ENCODE results near the gene MTAP. TPM values are rescaled to one million over a fixed set of nuclear protein-coding genes. Genes with fewer than 3 reads are reported as not detected.
A peak's percentile ranks its signal among the peaks of the same experiment; 100 is the strongest.

MTAP gene
- polyA plus RNA-seq, 3 donors: 7.4 to 11.3 (median 7.8) TPM

GRCh38 chr9:21764846-21765245 lies 37.6 kb upstream of the MTAP start:
- Histone ChIP-seq H3K27me3 (ENCODE audit: control insufficient read depth in 2 of 2, insufficient read depth in 2 of 2, low read length in 2 of 2) (no peaks in the 10 kb centered on the region), H3K9me3 (replicated peaks in 1 of 2; ENCODE audit: control insufficient read depth in 1 of 2, insufficient read depth in 1 of 2, low read length in 2 of 2) (no peaks in the 10 kb centered on the region), H4K20me1 (ENCODE audit: insufficient read depth, low read length) (no peaks in the 10 kb centered on the region), H3K4me3 (replicated peaks in 1 of 3; ENCODE audit: low read depth in 2 of 3, low read length in 3 of 3) (no peak overlapping the region), H3K27ac (ENCODE audit: low read depth in 1 of 2, low read length in 2 of 2) (no peak overlapping the region), H3K4me2 (replicated peaks; ENCODE audit: extremely low read depth, low read length, poor library complexity, severe bottlenecking) (no peak overlapping the region), H3K4me1 (ENCODE audit: control insufficient read depth in 1 of 2, insufficient read depth in 2 of 2, low read length in 2 of 2) (peaks cover 0 to 4% of the 10 kb centered on the region in 2 donors), H2AFZ (ENCODE audit: insufficient read depth, low read depth, low read length, poor library complexity, severe bottlenecking) (no peak overlapping the region), H3K9ac (ENCODE audit: insufficient read depth, low read length, poor library complexity, severe bottlenecking) (no peak overlapping the region), H3K36me3 (replicated peaks in 1 of 2; ENCODE audit: control insufficient read depth in 1 of 2, insufficient read depth in 2 of 2, low read length in 2 of 2) (no peaks in the 10 kb centered on the region), H3K79me2 (ENCODE audit: insufficient read depth, low read length) (no peaks in the 10 kb centered on the region)
- peaks cover 0 to 4% (median 2%) of the 10 kb centered on the region in 7 donors for H3K9me3 Mint-ChIP-seq
- peak overlapping the region in 1 of 7 donors; percentile 12 for H3K27ac Mint-ChIP-seq
- no peaks in the 10 kb centered on the region for H3K36me3 Mint-ChIP-seq
- DNase-seq: peak in 1 of 3 donors; percentile 8
- 52% methylated on average over 2 of the region's 3 CpGs for WGBS (ENCODE audit: insufficient coverage)
- peaks cover 0 to 5% (median 4%) of the 10 kb centered on the region in 3 donors for H3K27me3 Mint-ChIP-seq (ENCODE audit: low read depth in 3 of 3)
- intact Hi-C loops (cut with micrococcal nuclease): no loop called here
- TF ChIP-seq CTCF (IDR thresholded peaks at IDR 0.05): no peak
- no peak overlapping the region for H3K4me3 Mint-ChIP-seq
- H3K4me1 Mint-ChIP-seq: peaks cover 9% of the 10 kb centered on the region

DNA sequence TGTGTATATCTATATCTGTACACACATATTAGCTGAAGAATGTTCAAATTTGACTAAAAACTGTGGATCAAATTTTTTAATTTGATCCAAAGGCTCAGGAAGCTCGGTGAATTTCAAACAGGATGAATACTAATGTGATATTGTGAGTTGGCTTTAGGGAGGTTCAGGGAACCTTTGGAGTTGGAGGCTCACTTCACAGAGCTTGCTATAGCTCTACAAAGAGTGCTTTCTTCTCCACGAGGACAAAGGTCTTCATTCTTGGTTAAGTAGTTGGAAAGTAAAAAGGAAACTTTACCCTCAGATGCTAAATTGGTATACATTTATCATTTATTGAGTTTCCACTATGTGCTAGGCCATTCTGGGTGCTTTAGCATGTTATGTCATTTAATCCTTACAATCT lies 36.3 kb upstream of the MTAP start:
- H3K4me3 Mint-ChIP-seq: no peak overlapping the region
- H3K27me3 Mint-ChIP-seq (ENCODE audit: low read depth in 3 of 3): peaks cover 0 to 4% (median 1%) of the 10 kb centered on the region in 3 donors
- H3K9ac ChIP-seq (ENCODE audit: insufficient read depth, low read length, poor library complexity, severe bottlenecking): no peak overlapping the region
- H3K27ac Mint-ChIP-seq: no peak overlapping the region
- DNase-seq: no peak
- H2AFZ ChIP-seq (ENCODE audit: insufficient read depth, low read depth, low read length, poor library complexity, severe bottlenecking): no peak overlapping the region
- no peaks in the 10 kb centered on the region for H3K27me3 ChIP-seq (ENCODE audit: control insufficient read depth in 2 of 2, insufficient read depth in 2 of 2, low read length in 2 of 2)
- intact Hi-C loops (cut with micrococcal nuclease): no loop called here
- peaks cover 17% of the 10 kb centered on the region for H3K4me1 Mint-ChIP-seq
- no peaks in the 10 kb centered on the region for H4K20me1 ChIP-seq (ENCODE audit: insufficient read depth, low read length)
- H3K9me3 Mint-ChIP-seq: peaks cover 2 to 9% (median 4%) of the 10 kb centered on the region in 7 donors
- H3K36me3 ChIP-seq (replicated peaks in 1 of 2; ENCODE audit: control insufficient read depth in 1 of 2, insufficient read depth in 2 of 2, low read length in 2 of 2): no peaks in the 10 kb centered on the region
- H3K4me2 ChIP-seq (replicated peaks; ENCODE audit: extremely low read depth, low read length, poor library complexity, severe bottlenecking): no peak overlapping the region
- no peak for TF ChIP-seq CTCF (IDR thresholded peaks at IDR 0.05)
- WGBS (ENCODE audit: insufficient coverage): no CpG with 5 or more reads among the region's 2 CpGs
- H3K4me3 ChIP-seq (replicated peaks in 1 of 3; ENCODE audit: low read depth in 2 of 3, low read length in 3 of 3): no peak overlapping the region
- H3K4me1 ChIP-seq (ENCODE audit: control insufficient read depth in 1 of 2, insufficient read depth in 2 of 2, low read length in 2 of 2): peaks cover 4 to 5% of the 10 kb centered on the region in 2 donors
- no peaks in the 10 kb centered on the region for H3K79me2 ChIP-seq (ENCODE audit: insufficient read depth, low read length)
- H3K27ac ChIP-seq (ENCODE audit: low read depth in 1 of 2, low read length in 2 of 2): no peak overlapping the region
- no peaks in the 10 kb centered on the region for H3K36me3 Mint-ChIP-seq
- no peaks in the 10 kb centered on the region for H3K9me3 ChIP-seq (replicated peaks in 1 of 2; ENCODE audit: control insufficient read depth in 1 of 2, insufficient read depth in 1 of 2, low read length in 2 of 2)
